RWPE1 (cell line): Measurements from ENCODE around the gene CIAPIN1.

Experiments used
- CTCF ChIA-PET: fragments of 350-600 bp; sonication (Branson Sonifier 250); formaldehyde crosslinking; extraction: SDS; loops from one replicate; lab custom pipeline; 2021; lab: Yijun Ruan, JAX
- POLR2A ChIA-PET: fragments of 400-600 bp; formaldehyde crosslinking; extraction: SDS; loops from one replicate; lab custom pipeline; 2020; ENCODE audit warnings: antibody characterized with exemption; ENCODE audit not compliant: low non-redundant PET; lab: Yijun Ruan, JAX
- DNase-seq: peaks from one replicate; pipeline ENCODE4 v3.0.0; 2012; ENCODE audit warnings: low spot score
- H3K27ac ChIP-seq: fragments of 450-650 bp; 2 replicates; pipeline ENCODE4 v1.5.1; 2017
- TF ChIP-seq, protein P1 (sequence below): fragments of 450-650 bp; conservative IDR thresholded peaks from 2 replicates; pipeline ENCODE4 v1.5.1; 2017; ENCODE audit warnings: low read depth, mild to moderate bottlenecking

The CIAPIN1 gene

DNA sequence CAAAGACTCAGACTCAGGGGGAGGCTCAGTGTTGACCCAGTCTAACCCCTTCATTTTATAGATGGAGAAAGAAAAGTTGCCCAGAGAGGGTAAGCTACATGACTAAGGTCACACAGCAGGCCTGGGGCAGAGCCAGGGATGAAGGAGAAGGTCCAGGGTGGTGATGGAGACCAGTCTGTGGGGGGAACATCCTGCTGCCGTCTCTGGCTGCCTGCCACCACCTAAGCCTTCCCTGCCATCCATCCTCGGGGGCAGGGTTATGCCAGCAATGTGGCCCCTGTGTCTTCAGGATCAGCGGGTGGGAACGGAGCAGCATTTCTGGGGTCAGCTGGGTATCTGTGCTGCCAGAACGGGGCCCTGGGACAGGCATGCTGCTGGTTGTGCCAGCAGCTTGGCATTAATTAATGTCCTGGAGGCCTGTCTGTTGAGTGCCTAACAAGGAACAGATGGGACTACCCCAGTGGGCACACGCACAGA is 33.6 kb upstream of the CIAPIN1 start:
- DNase-seq, result no peak
- TF ChIP-seq, protein P1, sequence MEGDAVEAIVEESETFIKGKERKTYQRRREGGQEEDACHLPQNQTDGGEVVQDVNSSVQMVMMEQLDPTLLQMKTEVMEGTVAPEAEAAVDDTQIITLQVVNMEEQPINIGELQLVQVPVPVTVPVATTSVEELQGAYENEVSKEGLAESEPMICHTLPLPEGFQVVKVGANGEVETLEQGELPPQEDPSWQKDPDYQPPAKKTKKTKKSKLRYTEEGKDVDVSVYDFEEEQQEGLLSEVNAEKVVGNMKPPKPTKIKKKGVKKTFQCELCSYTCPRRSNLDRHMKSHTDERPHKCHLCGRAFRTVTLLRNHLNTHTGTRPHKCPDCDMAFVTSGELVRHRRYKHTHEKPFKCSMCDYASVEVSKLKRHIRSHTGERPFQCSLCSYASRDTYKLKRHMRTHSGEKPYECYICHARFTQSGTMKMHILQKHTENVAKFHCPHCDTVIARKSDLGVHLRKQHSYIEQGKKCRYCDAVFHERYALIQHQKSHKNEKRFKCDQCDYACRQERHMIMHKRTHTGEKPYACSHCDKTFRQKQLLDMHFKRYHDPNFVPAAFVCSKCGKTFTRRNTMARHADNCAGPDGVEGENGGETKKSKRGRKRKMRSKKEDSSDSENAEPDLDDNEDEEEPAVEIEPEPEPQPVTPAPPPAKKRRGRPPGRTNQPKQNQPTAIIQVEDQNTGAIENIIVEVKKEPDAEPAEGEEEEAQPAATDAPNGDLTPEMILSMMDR, result no peak
- ChIA-PET POLR2A (no interaction called here), CTCF (interaction anchor here (0.5 to 1.3 kb wide), 2 partner anchors 18 to 569 kb away, joined by 3 to 4 read pairs; partner anchors contain the start of gene POLR2C)
- no peak overlapping the region for H3K27ac ChIP-seq

DNA sequence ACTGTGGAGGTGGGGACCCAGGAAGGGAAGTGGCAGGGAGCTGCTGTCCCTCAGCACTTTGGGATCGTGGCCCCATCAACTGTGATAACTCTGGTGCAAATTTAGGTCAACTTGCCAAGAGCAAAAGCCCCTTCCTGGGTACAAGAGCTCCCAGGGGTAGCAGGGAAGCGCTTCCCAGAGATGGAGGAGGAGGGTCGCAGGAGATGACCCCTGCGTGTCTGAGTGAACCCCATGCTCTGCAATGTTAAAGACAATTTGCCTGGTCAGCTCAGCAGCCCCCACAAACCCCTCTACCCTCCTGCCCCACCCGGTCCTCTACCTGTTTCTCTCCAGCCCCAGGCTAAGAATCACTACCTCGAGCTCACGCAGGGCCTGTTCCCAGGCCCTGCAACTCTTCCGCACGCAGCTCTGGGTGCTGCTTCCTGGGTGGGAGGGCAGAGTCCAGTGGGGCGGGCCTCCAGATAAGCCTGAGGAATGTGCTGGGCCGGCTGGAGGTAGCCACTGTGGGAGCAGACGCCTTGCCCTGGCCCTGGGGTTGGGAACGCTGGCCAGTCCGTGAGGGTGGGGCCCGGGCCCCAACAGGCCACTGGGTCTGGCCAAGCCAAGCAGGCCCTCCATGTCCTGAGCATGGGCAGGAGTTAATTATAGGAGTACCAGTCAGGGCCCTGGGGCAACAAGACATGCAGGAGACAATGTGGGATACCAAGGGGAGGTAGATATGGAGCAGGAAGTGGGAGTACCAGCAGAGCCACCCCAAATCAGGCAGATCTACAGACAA is 33.0 kb upstream of the CIAPIN1 start:
- POLR2A ChIA-PET, result no interaction called here

DNA sequence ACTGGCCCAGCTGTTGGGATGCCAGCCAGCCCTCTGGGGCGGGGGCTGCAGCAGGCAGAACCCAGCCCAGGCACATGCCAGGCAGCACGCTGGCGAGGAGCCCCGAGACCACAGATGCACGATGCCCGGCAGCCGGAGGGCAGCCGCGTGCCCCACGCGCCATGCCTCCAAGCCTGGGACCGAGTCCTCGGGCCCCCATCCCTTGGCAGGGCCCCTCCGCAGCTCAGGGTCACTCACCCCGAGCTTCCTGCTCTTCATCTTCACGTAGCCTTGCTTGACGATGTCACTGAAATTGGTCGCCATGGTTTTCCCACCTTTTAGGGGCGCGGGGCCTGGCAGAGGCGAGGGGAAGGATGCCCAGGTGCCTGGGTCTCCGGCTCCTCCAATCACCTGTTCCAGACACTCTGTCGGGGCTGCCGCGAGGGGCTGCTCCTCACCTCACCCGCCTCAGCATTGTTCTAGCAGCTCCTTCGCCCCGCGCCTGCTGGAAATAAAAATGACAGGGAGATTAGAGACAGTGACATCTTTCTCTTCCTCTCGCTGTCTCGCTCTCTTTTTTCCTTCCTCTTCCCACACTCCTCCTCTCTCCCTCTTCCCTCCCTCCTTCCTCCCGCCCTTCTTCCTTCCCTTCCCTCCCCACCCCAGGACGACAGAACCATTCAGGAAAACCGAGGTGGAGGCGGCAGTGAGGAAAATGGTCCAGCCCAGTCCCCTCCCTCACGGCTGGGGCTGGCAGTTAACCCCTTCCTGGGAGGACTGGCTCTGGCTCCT is 32.2 kb upstream of the CIAPIN1 start:
- TF ChIP-seq, protein P1, result no peak
- ChIA-PET CTCF (interaction anchor here (0.7 kb wide), 1 partner anchor 120 kb away, joined by 4 read pairs; no protein-coding TSS in a partner anchor), POLR2A (interaction anchor here (0.6 kb wide), 1 partner anchor 140 kb away, joined by 5 read pairs; no protein-coding TSS in a partner anchor)
- no peak for DNase-seq
- no peak overlapping the region for H3K27ac ChIP-seq

More for the DNA sequence above, 33.0 kb upstream of the CIAPIN1 start:
- TF ChIP-seq, protein P1, result no peak
- H3K27ac ChIP-seq, result no peak overlapping the region
- CTCF ChIA-PET, result interaction anchor here (0.5 to 1.3 kb wide), 2 partner anchors 18 to 569 kb away, joined by 3 to 4 read pairs; partner anchors contain the start of gene POLR2C
- DNase-seq, result no peak

DNA sequence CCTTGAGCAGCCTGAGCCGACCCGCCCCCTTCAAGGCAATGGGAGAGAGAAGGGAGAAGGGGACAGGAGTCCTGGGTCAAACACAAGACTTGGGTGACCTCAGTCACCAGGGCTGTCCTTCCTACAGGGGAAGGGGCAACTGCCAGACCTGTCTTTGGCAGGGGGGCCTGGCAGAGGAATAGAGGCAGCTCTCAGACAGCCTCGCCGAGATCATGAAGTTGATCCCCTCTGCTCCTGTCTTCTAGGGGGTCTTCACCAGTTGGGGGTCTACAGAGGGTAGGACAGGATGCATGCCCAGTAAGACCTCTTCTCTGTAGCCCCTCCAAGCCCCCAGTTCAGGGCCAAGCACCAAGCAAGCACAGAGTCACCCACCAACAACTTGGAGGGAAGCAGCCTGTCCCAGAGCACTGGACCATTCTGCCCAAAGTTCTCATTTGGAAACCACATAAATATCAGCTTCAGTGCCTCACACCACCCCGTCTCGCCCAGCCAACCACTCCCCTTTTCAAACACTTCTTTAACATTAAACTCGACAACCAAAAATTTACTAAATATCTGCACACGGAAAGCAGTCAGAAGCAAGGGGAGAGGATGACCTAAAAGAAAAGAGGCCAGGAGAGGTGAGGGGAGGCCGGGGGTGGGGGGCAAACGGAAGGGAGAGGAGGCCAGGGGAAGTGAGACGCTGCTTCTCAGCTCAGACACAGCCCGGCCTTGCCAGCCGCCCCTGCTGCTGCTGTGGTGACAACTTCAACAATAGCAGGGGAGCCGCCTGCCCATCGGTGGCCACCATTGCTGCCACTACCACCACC is 31.4 kb upstream of the CIAPIN1 start:
- ChIA-PET CTCF (interaction anchor here (0.7 kb wide), 1 partner anchor 121 kb away, joined by 4 read pairs; no protein-coding TSS in a partner anchor), POLR2A (interaction anchor here (0.6 kb wide), 1 partner anchor 141 kb away, joined by 5 read pairs; no protein-coding TSS in a partner anchor)
- TF ChIP-seq, protein P1, result no peak
- no peak overlapping the region for H3K27ac ChIP-seq
- DNase-seq, result no peak

DNA sequence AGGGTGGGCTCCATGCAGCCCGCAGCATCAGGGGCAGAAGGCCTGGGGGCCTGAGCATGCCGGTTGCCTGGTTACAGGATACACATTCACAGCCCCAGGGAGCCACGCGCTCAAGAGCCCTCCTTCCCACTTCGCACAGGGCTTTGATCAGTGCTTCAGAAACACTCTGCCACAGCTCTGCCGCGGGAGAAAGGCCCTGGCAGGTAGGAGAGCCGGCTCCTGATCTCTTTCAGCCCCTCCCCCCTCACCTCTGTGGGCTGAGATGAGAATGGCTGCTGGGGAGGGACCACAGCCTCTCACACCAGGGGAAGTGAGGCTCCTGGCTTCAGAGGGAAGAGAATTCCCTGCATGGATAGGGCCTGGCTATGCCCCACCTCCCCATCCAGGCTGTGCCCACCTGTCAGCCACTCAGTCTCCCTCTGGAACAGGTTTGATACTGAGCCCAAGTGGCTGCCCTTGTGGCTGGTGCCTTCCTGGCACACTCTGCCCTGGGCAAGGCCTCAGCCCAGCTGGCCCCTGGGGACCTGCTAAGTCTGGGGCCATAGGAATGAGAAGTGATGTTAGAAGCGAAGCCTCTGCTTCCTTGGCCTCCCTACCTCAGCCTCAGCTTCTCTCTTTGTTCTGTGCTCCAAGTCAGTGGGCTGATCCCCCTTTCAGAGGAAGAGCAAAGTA is 30.5 kb upstream of the CIAPIN1 start:
- ChIA-PET POLR2A (no interaction called here), CTCF (no interaction called here)
- TF ChIP-seq, protein P1, result no peak
- H3K27ac ChIP-seq, result no peak overlapping the region
- DNase-seq, result no peak
